Stimulated activated CD4-positive, alpha-beta T cell treated with anti-CD3 and anti-CD28 coated beads, Interleukin-4, amount 100 ng/mL, for 24 hours (primary cell): ENCODE results near the gene CHAF1B.
A peak's percentile ranks its signal among the peaks of the same experiment; 100 is the strongest.
"Not testable (repeated sequence)": the region's sequence is repeated elsewhere in the genome, so short reads cannot be mapped to it uniquely, and the experiment has no call there.

Experiments used
- DNase-seq: peaks from one replicate; pipeline ENCODE4 v3.0.0-alpha.2; 2020

The CHAF1B gene

GRCh38 chr21:36391649-36392048 lies 6.5 kb downstream of the CHAF1B start:
- not testable (repeated sequence) for DNase-seq

GRCh38 chr21:36395353-36396111 lies 10.3 kb downstream of the CHAF1B start:
- DNase-seq, result no peak

GRCh38 chr21:36396325-36396724 lies 11.1 kb downstream of the CHAF1B start:
- DNase-seq, result no peak

- no peak for DNase-seq
Measured at GRCh38 chr21:36396971-36397370, 11.8 kb downstream of the CHAF1B start.

- no peak for DNase-seq
Measured at GRCh38 chr21:36397606-36398005, 12.4 kb downstream of the CHAF1B start.

GRCh38 chr21:36399736-36400135 lies 14.5 kb downstream of the CHAF1B start:
- not testable (repeated sequence) for DNase-seq

- no peak for DNase-seq
Measured at GRCh38 chr21:36400719-36401118, 15.5 kb downstream of the CHAF1B start.

- no peak for DNase-seq
Measured at GRCh38 chr21:36402339-36402738, 17.1 kb downstream of the CHAF1B start.

GRCh38 chr21:36403713-36404112 lies 18.5 kb downstream of the CHAF1B start:
- no peak for DNase-seq

- no peak for DNase-seq
Measured at GRCh38 chr21:36408568-36408967, 23.4 kb downstream of the CHAF1B start.

- no peak for DNase-seq
Measured at GRCh38 chr21:36411301-36411700, 26.1 kb downstream of the CHAF1B start.

- DNase-seq, result no peak
Measured at GRCh38 chr21:36412916-36413315, 27.7 kb downstream of the CHAF1B start.

GRCh38 chr21:36415375-36415774 lies 30.2 kb downstream of the CHAF1B start:
- DNase-seq, result no peak

- DNase-seq, result no peak
Measured at GRCh38 chr21:36419241-36419640, 34.0 kb downstream of the CHAF1B start.

- peak; percentile 46 for DNase-seq
Measured at GRCh38 chr21:36419996-36420395, 34.8 kb downstream of the CHAF1B start.

GRCh38 chr21:36420571-36421339 lies 35.6 kb downstream of the CHAF1B start:
- DNase-seq, result no peak

- DNase-seq, result peak; percentile 16
Measured at GRCh38 chr21:36422279-36423098, 37.3 kb downstream of the CHAF1B start.

- DNase-seq, result no peak
Measured at GRCh38 chr21:36423771-36424433, 38.7 kb downstream of the CHAF1B start.

- no peak for DNase-seq
Measured at GRCh38 chr21:36424592-36424991, 39.4 kb downstream of the CHAF1B start.

- no peak for DNase-seq
Measured at GRCh38 chr21:36425286-36425685, 40.1 kb downstream of the CHAF1B start.

- DNase-seq, result no peak
Measured at GRCh38 chr21:36427502-36427901, 42.3 kb downstream of the CHAF1B start.

- DNase-seq, result no peak
Measured at GRCh38 chr21:36428761-36429432, 43.7 kb downstream of the CHAF1B start.
